MCF 10A (cell line): Measurements from ENCODE around the gene TBX10. TPM values are rescaled to one million over a fixed set of nuclear protein-coding genes. Genes with fewer than 3 reads are reported as not detected.

Experiments used
- BruUV-seq: library from RNA; stranded (reverse); fragments of 400-500 nt; replicated peaks from 2 replicates; lab custom pipeline; 2021; lab: Mats Ljungman, UMichigan
- CTCF ChIA-PET: fragments of 300-600 bp; sonication (Branson Sonifier 250); formaldehyde crosslinking; extraction: SDS; loops from one replicate; lab custom pipeline; 2021; ENCODE audit warnings: antibody characterized with exemption, inconsistent platforms; lab: Yijun Ruan, JAX
- POLR2A ChIA-PET: fragments of 300-600, 350-650 bp; sonication (Branson Sonifier 250); formaldehyde crosslinking; extraction: SDS; loops from one replicate; lab custom pipeline; 2020; ENCODE audit warnings: antibody characterized with exemption, inconsistent platforms; lab: Yijun Ruan, JAX
- DNase-seq: peaks from one replicate; pipeline ENCODE4 v3.0.0-alpha.2; 2018; ENCODE audit not compliant: unreplicated experiment
- H3K27ac Mint-ChIP-seq: one replicate; pipeline ENCODE4 v1.8.0; 2022; ENCODE audit warnings: mild to moderate bottlenecking, low read depth, mixed read lengths; ENCODE audit not compliant: unreplicated experiment
- H3K27me3 Mint-ChIP-seq: one replicate; pipeline ENCODE4 v1.8.0; 2022; ENCODE audit warnings: mixed read lengths; ENCODE audit not compliant: insufficient read depth, unreplicated experiment
- H3K36me3 Mint-ChIP-seq: one replicate; pipeline ENCODE4 v1.8.0; 2022; ENCODE audit warnings: mild to moderate bottlenecking, moderate library complexity, mixed read lengths; ENCODE audit not compliant: insufficient read depth, unreplicated experiment
- H3K4me1 Mint-ChIP-seq: one replicate; pipeline ENCODE4 v1.8.0; 2022; ENCODE audit warnings: mixed read lengths; ENCODE audit not compliant: insufficient read depth, unreplicated experiment
- H3K4me3 Mint-ChIP-seq: one replicate; pipeline ENCODE4 v1.8.0; 2022; ENCODE audit warnings: mild to moderate bottlenecking, moderate library complexity, mixed read lengths; ENCODE audit not compliant: unreplicated experiment
- H3K9me3 Mint-ChIP-seq: one replicate; pipeline ENCODE4 v1.8.0; 2022; ENCODE audit warnings: mixed read lengths; ENCODE audit not compliant: unreplicated experiment
- CTCF ChIP-seq: fragments of 200-600 bp; IDR thresholded peaks from one replicate; pipeline ENCODE4 v1.8.0; 2022; ENCODE audit warnings: antibody characterized with exemption, mild to moderate bottlenecking; ENCODE audit not compliant: unreplicated experiment
- intact Hi-C: fragments of 100-400 bp; cut with micrococcal nuclease; formaldehyde crosslinking; loops from 2 replicates; pipeline ENCODE4 v1.14.1; 2022
- total RNA-seq: library from RNA; stranded (reverse); gene quantifications from 2 replicates; pipeline ENCODE4 v1.2.3, GENCODE V29; 2022

Gene TBX10
- total RNA-seq, 1 experiment from 2014 or later, result not detected

GRCh38 chr11:67645521-67646461 lies 6.2 kb upstream of the TBX10 start:
- no peak for TF ChIP-seq CTCF
- CTCF ChIA-PET, result interaction anchor here (1.2 to 2.9 kb wide), 4 partner anchors 11 to 18 kb away, joined by 4 to 14 read pairs (median 6); no protein-coding TSS in a partner anchor
- Mint-ChIP-seq H3K36me3 (no peaks in the 10 kb centered on the region), H3K9me3 (no peaks in the 10 kb centered on the region), H3K27me3 (no peaks in the 10 kb centered on the region), H3K4me3 (no peak overlapping the region), H3K27ac (no peak overlapping the region), H3K4me1 (no peaks in the 10 kb centered on the region)
- no TSS peak for BruUV-seq
- POLR2A ChIA-PET, result interaction anchor here (0.6 kb wide), 1 partner anchor 10 kb away, joined by 3 read pairs; no protein-coding TSS in a partner anchor
- intact Hi-C loops, result no loop called here
- no peak for DNase-seq

- BruUV-seq, result no TSS peak
These were observed 5.2 kb upstream of the TBX10 start for GRCh38 chr11:67644472-67645418.

GRCh38 chr11:67644042-67644441 lies 4.5 kb upstream of the TBX10 start:
- H3K27me3 Mint-ChIP-seq, result no peaks in the 10 kb centered on the region
- peak; percentile 25 for TF ChIP-seq CTCF
- no peak overlapping the region for H3K27ac Mint-ChIP-seq
- DNase-seq, result peak; percentile 50
- H3K36me3 Mint-ChIP-seq, result no peaks in the 10 kb centered on the region
- BruUV-seq, result no TSS peak
- H3K9me3 Mint-ChIP-seq, result no peaks in the 10 kb centered on the region
- intact Hi-C loops, result no loop called here
- H3K4me1 Mint-ChIP-seq, result no peaks in the 10 kb centered on the region
- H3K4me3 Mint-ChIP-seq, result no peak overlapping the region
- ChIA-PET CTCF (interaction anchor here (1.3 to 2.4 kb wide), 2 partner anchors 15 to 17 kb away, joined by 4 to 11 read pairs; no protein-coding TSS in a partner anchor), POLR2A (interaction anchor here (1.0 kb wide), 1 partner anchor 8 kb away, joined by 3 read pairs; no protein-coding TSS in a partner anchor)

More at GRCh38 chr11:67644472-67645418, 5.2 kb upstream of the TBX10 start:
- no peaks in the 10 kb centered on the region for H3K9me3 Mint-ChIP-seq
- no peaks in the 10 kb centered on the region for H3K4me1 Mint-ChIP-seq
- no peaks in the 10 kb centered on the region for H3K36me3 Mint-ChIP-seq
- ChIA-PET POLR2A (no interaction called here), CTCF (interaction anchor here (1.3 to 2.9 kb wide), 2 partner anchors 12 to 17 kb away, joined by 4 to 14 read pairs; no protein-coding TSS in a partner anchor)
- no peaks in the 10 kb centered on the region for H3K27me3 Mint-ChIP-seq
- no peak for TF ChIP-seq CTCF
- intact Hi-C loops, result no loop called here
- H3K27ac Mint-ChIP-seq, result no peak overlapping the region
- DNase-seq, result no peak
- no peak overlapping the region for H3K4me3 Mint-ChIP-seq
